Psoas muscle (tissue), 8 donors: ENCODE results near the gene GLI1. TPM values are rescaled to one million over a fixed set of nuclear protein-coding genes. Genes with fewer than 3 reads are reported as not detected.

Experiments
- ATAC-seq, 4 donors: fragments of 200-7000 bp; cut with Tn5 transposase; one replicate each; pipeline ENCODE4 v1.9.1; 2020; ENCODE audit warnings: moderate library complexity in 3 of 4, mild to moderate bottlenecking in 2 of 4
- DNase-seq, 2 donors: peaks; one replicate each; pipeline ENCODE4 v3.0.0-alpha.2; 2020
- H3K27ac ChIP-seq: fragments of 200-600 bp; one replicate; pipeline ENCODE4 v1.8.0; 2022
- H3K27me3 ChIP-seq, 3 donors: fragments of 200-600 bp in 1 of 3; one replicate each; pipeline versions ENCODE4 v1.6.1 to v1.8.0; 2013 to 2022; ENCODE audit warnings: low read length in 2 of 3, mild to moderate bottlenecking in 2 of 3, moderate library complexity in 1 of 3; ENCODE audit not compliant: insufficient read depth in 3 of 3
- H3K36me3 ChIP-seq, 2 donors: fragments of 200-600 bp in 1 of 2; one replicate each; pipeline versions ENCODE4 v1.6.1 to v1.8.0; 2013 to 2022; ENCODE audit warnings: low read depth in 1 of 2, mild to moderate bottlenecking in 1 of 2, moderate library complexity in 1 of 2; ENCODE audit not compliant: insufficient read depth in 1 of 2
- H3K4me1 ChIP-seq: fragments of 200-600 bp; one replicate; pipeline ENCODE4 v1.8.0; 2022
- H3K4me3 ChIP-seq: fragments of 200-600 bp; one replicate; pipeline ENCODE4 v1.8.0; 2022; ENCODE audit warnings: mild to moderate bottlenecking
- H3K9me3 ChIP-seq: fragments of 200-600 bp; one replicate; pipeline ENCODE4 v1.8.0; 2022
- whole genome bisulfite sequencing, 3 donors: extraction: QIAGEN DNeasy Blood & Tissue Kit; methylation state at CpG; one replicate each; pipeline versions ENCODE4 v1.1.6 to v1.1.7; 2013; 5-methylcytosine and 5-hydroxymethylcytosine counted together
- intact Hi-C, 2 donors: fragments of 100-400 bp; cut with DNase I; formaldehyde crosslinking; loops; one replicate each; pipeline versions ENCODE4 v1.11.0 to v1.14.2; 2022
- polyA plus RNA-seq, 3 donors: library from polyadenylated mRNA; stranded (reverse); fragments of 200-250 nt; gene quantifications; one replicate each; pipeline ENCODE4 v1.2.3, GENCODE V29; 2013
- total RNA-seq, 4 donors: library from RNA; stranded (reverse); fragmentation: NEBNext Ultra II Directional in 2 of 4; extraction: Animal tissue kit (Norgen Biotek cat#: 25700) in 2 of 4; gene quantifications; one replicate each; pipeline versions ENCODE4 v1.2.1 to v1.2.4, GENCODE V29; 2021 to 2023
- TF ChIP-seq, protein P1 (sequence below): fragments of 200-600 bp; IDR thresholded peaks from one replicate; pipeline ENCODE4 v1.8.0; 2022; ENCODE audit warnings: antibody characterized with exemption
- donor health status: healthy with polysubstance abuse.
- donor health status: DM: no; HTN: no; CAD: no; lungs with moderate emphysema.
- donor health status: Bipolar disorder and iron deficiency.
- donor health status: healthy.
- donor health status: DM: yes; HTN: yes; CAD: no.
- donor health status: DM: no; HTN: no; CAD: no.
- donor health status: DM: no; HTN: no; CAD: no.
- donor health status: DM: yes; HTN: yes; CAD: no.

GLI1 gene
- total and polyA plus RNA-seq, 7 donors = 0.07 to 0.86 (median 0.29) TPM; not detected in 1

DNA sequence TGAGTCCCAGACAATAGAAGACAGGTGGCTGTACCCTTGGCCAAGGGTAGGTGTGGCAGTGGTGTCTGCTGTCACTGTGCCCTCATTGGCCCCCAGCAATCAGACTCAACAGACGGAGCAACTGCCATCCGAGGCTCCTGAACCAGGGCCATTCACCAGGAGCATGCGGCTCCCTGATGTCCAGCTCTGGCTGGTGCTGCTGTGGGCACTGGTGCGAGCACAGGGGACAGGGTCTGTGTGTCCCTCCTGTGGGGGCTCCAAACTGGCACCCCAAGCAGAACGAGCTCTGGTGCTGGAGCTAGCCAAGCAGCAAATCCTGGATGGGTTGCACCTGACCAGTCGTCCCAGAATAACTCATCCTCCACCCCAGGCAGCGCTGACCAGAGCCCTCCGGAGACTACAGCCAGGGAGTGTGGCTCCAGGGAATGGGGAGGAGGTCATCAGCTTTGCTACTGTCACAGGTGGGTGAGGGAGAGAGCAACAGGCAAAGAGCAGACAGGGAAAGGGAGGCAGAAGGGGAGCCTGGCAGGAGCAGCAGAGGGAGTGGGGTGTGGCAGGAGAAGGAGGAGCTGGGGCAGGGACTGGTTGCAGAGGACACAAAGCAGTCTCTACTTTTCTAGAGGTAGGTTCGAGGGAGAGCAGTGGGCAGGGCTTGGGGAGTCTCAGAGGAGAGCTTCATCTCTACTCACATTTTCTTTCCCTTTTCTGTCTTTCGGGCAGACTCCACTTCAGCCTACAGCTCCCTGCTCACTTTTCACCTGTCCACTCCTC is 4.0 kb upstream of the GLI1 start:
- H3K4me1 ChIP-seq = peaks cover 35% of the 10 kb centered on the region
- 23 to 29% (median 27%) methylated on average over 10 of the region's 10 CpGs for WGBS, 3 donors
- peak overlapping the region; percentile 65 for H3K27ac ChIP-seq
- TF ChIP-seq, protein P1, sequence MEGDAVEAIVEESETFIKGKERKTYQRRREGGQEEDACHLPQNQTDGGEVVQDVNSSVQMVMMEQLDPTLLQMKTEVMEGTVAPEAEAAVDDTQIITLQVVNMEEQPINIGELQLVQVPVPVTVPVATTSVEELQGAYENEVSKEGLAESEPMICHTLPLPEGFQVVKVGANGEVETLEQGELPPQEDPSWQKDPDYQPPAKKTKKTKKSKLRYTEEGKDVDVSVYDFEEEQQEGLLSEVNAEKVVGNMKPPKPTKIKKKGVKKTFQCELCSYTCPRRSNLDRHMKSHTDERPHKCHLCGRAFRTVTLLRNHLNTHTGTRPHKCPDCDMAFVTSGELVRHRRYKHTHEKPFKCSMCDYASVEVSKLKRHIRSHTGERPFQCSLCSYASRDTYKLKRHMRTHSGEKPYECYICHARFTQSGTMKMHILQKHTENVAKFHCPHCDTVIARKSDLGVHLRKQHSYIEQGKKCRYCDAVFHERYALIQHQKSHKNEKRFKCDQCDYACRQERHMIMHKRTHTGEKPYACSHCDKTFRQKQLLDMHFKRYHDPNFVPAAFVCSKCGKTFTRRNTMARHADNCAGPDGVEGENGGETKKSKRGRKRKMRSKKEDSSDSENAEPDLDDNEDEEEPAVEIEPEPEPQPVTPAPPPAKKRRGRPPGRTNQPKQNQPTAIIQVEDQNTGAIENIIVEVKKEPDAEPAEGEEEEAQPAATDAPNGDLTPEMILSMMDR = no peak
- ATAC-seq = peak; percentile 26 to 56 (median 48)
- peaks cover 0 to 3% (median 0%) of the 10 kb centered on the region in 3 donors for H3K27me3 ChIP-seq
- intact Hi-C loops = loop anchor here in 1 of 2 donors (5.0 kb wide), 1 partner anchor 193 kb away; no protein-coding TSS in a partner anchor
- peak overlapping the region; percentile 34 for H3K4me3 ChIP-seq
- no peaks in the 10 kb centered on the region for H3K9me3 ChIP-seq
- DNase-seq = peak; percentile 45 to 59
- H3K36me3 ChIP-seq = no peaks in the 10 kb centered on the region

DNA sequence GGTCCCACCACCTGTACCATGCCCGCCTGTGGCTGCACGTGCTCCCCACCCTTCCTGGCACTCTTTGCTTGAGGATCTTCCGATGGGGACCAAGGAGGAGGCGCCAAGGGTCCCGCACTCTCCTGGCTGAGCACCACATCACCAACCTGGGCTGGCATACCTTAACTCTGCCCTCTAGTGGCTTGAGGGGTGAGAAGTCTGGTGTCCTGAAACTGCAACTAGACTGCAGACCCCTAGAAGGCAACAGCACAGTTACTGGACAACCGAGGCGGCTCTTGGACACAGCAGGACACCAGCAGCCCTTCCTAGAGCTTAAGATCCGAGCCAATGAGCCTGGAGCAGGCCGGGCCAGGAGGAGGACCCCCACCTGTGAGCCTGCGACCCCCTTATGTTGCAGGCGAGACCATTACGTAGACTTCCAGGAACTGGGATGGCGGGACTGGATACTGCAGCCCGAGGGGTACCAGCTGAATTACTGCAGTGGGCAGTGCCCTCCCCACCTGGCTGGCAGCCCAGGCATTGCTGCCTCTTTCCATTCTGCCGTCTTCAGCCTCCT is 3.4 kb upstream of the GLI1 start:
- intact Hi-C loops = loop anchor here in 1 of 2 donors (5.0 kb wide), 1 partner anchor 194 kb away; no protein-coding TSS in a partner anchor
- WGBS, 3 donors = 34 to 35% (median 35%) methylated on average over 15 of the region's 15 CpGs

DNA sequence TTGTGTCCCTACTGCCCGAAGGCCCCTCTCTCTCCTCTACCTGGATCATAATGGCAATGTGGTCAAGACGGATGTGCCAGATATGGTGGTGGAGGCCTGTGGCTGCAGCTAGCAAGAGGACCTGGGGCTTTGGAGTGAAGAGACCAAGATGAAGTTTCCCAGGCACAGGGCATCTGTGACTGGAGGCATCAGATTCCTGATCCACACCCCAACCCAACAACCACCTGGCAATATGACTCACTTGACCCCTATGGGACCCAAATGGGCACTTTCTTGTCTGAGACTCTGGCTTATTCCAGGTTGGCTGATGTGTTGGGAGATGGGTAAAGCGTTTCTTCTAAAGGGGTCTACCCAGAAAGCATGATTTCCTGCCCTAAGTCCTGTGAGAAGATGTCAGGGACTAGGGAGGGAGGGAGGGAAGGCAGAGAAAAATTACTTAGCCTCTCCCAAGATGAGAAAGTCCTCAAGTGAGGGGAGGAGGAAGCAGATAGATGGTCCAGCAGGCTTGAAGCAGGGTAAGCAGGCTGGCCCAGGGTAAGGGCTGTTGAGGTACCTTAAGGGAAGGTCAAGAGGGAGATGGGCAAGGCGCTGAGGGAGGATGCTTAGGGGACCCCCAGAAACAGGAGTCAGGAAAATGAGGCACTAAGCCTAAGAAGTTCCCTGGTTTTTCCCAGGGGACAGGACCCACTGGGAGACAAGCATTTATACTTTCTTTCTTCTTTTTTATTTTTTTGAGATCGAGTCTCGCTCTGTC is 2.7 kb upstream of the GLI1 start:
- Histone ChIP-seq H3K36me3 (no peaks in the 10 kb centered on the region), H3K27me3 (peaks cover 0 to 8% (median 6%) of the 10 kb centered on the region in 3 donors), H3K27ac (no peak overlapping the region), H3K4me3 (peak overlapping the region; percentile 34), H3K4me1 (peaks cover 42% of the 10 kb centered on the region), H3K9me3 (no peaks in the 10 kb centered on the region)
- DNase-seq = no peak
- WGBS, 3 donors = 80 to 88% (median 82%) methylated on average over 6 of the region's 6 CpGs
- TF ChIP-seq, protein P1 = no peak
- intact Hi-C loops = loop anchor here in 1 of 2 donors (5.0 kb wide), 1 partner anchor 195 kb away; no protein-coding TSS in a partner anchor
- ATAC-seq = no peak

More for the DNA sequence above, 3.4 kb upstream of the GLI1 start:
- no peak for ATAC-seq
- H3K27ac ChIP-seq = no peak overlapping the region
- TF ChIP-seq, protein P1 = peak; percentile 45
- peak overlapping the region; percentile 34 for H3K4me3 ChIP-seq
- peaks cover 0 to 6% (median 4%) of the 10 kb centered on the region in 3 donors for H3K27me3 ChIP-seq
- H3K4me1 ChIP-seq = peaks cover 40% of the 10 kb centered on the region
- DNase-seq = no peak
- no peaks in the 10 kb centered on the region for H3K36me3 ChIP-seq
- H3K9me3 ChIP-seq = no peaks in the 10 kb centered on the region

DNA sequence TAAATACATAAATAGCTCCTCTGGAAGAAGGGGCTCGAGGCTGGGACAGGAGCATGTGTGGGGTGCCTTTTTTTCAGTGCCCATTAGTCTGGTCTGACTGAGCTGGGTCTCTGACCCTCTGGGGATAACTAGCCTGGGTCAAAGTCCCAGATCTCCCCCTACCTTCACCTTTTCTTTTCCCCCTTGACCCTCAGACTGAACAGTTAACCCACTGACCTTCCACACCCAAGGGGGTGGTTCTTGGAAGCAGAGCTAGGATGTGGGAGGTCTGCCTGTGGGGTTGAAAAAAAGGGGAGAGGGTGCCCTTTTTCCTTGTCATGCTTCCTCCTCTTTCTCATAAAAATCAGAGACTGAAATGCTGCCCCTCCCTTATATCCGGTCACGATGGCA is 925 bp upstream of the GLI1 start:
- Histone ChIP-seq H3K4me3 (peak overlapping the region; percentile 77), H3K27me3 (peaks cover 0 to 8% (median 6%) of the 10 kb centered on the region in 3 donors), H3K36me3 (no peaks in the 10 kb centered on the region), H3K27ac (peak overlapping the region; percentile 61), H3K4me1 (peaks cover 38% of the 10 kb centered on the region), H3K9me3 (no peaks in the 10 kb centered on the region)
- intact Hi-C loops = loop anchor here in 1 of 2 donors (2.0 to 5.0 kb wide), 2 partner anchors 150 to 196 kb away; no protein-coding TSS in a partner anchor
- DNase-seq = no peak
- no peak for ATAC-seq
- TF ChIP-seq, protein P1 = no peak
- 36 to 57% (median 38%) methylated on average over 3 of the region's 3 CpGs for WGBS, 3 donors
